ENCODE results near the gene ACOX2.
"Not testable (repeated sequence)": the region's sequence is repeated elsewhere in the genome, so short reads cannot be mapped to it uniquely, and the experiment has no call there.

The ACOX2 gene

GRCh38 chr3:58534592-58535494, 2.1 kb downstream of the ACOX2 start:
- DNase-seq: no peak

- peak; percentile 68 for DNase-seq
These were observed 4.2 kb downstream of the ACOX2 start for GRCh38 chr3:58532794-58533220.

GRCh38 chr3:58531956-58532355, 5.0 kb downstream of the ACOX2 start:
- DNase-seq: peak; percentile 26

- no peak for DNase-seq
These were observed 5.4 kb downstream of the ACOX2 start for GRCh38 chr3:58531555-58531954.

GRCh38 chr3:58530354-58530865, 6.6 kb downstream of the ACOX2 start:
- DNase-seq: no peak

GRCh38 chr3:58529516-58530353, 7.3 kb downstream of the ACOX2 start:
- DNase-seq: peak; percentile 16

GRCh38 chr3:58528629-58529028, 8.4 kb downstream of the ACOX2 start:
- no peak for DNase-seq

GRCh38 chr3:58527440-58527839, 9.6 kb downstream of the ACOX2 start:
- DNase-seq: not testable (repeated sequence)

GRCh38 chr3:58526515-58526957, 10.5 kb downstream of the ACOX2 start:
- peak; percentile 2 for DNase-seq

GRCh38 chr3:58524326-58524888, 12.6 kb downstream of the ACOX2 start:
- no peak for DNase-seq

GRCh38 chr3:58522759-58523425, 14.1 kb downstream of the ACOX2 start:
- DNase-seq: no peak

- no peak for DNase-seq
These were observed 14.9 kb downstream of the ACOX2 start for GRCh38 chr3:58521917-58522631.

GRCh38 chr3:58521336-58521670, 15.7 kb downstream of the ACOX2 start:
- no peak for DNase-seq

GRCh38 chr3:58520403-58521335, 16.3 kb downstream of the ACOX2 start:
- no peak for DNase-seq

- DNase-seq: no peak
These were observed 17.2 kb downstream of the ACOX2 start for GRCh38 chr3:58519668-58520402.

GRCh38 chr3:58518291-58518789, 18.6 kb downstream of the ACOX2 start:
- DNase-seq: no peak

GRCh38 chr3:58514405-58514804, 22.6 kb downstream of the ACOX2 start:
- DNase-seq: no peak

GRCh38 chr3:58508437-58508836, 28.6 kb downstream of the ACOX2 start:
- no peak for DNase-seq

GRCh38 chr3:58507356-58508078, 29.5 kb downstream of the ACOX2 start:
- DNase-seq: no peak
